BJ (cell line): Measurements from ENCODE around the gene COL23A1. TPM values are rescaled to one million over a fixed set of nuclear protein-coding genes. Genes with fewer than 3 reads are reported as not detected.

Source experiments
- CTCF ChIA-PET: fragments of 350-600 bp; formaldehyde crosslinking; extraction: SDS; loops from one replicate; lab custom pipeline; 2021; ENCODE audit warnings: antibody characterized with exemption, inconsistent platforms; lab: Yijun Ruan, JAX
- POLR2A ChIA-PET: fragments of 300-600 bp; sonication (Branson Sonifier 250); formaldehyde crosslinking; extraction: SDS; loops from one replicate; lab custom pipeline; 2021; ENCODE audit warnings: antibody characterized with exemption; lab: Charles Lee
- DNase-seq: peaks from one replicate; pipeline ENCODE4 v3.0.0-alpha.2; 2011; ENCODE audit warnings: low read depth
- H3K27me3 ChIP-seq: 2 replicates; pipeline ENCODE4 v1.6.0; 2011; ENCODE audit warnings: low read length; ENCODE audit not compliant: control insufficient read depth, insufficient read depth
- H3K36me3 ChIP-seq: 2 replicates; pipeline ENCODE4 v1.5.1; 2011; ENCODE audit warnings: low read length; ENCODE audit not compliant: control insufficient read depth, insufficient read depth
- H3K4me3 ChIP-seq: 2 replicates; pipeline ENCODE4 v1.5.1; 2011; ENCODE audit warnings: low read depth, mild to moderate bottlenecking, control low read depth, low read length
- polyA plus RNA-seq: library from polyadenylated mRNA; depleted of rRNA; stranded (reverse); fragments of >200 nt; gene quantifications from 2 replicates; pipeline ENCODE4 v1.2.3, GENCODE V29; 2011
- TF ChIP-seq, protein P1 (sequence below): IDR thresholded peaks from 2 replicates; pipeline ENCODE4 v1.5.1; 2011; ENCODE audit warnings: low read depth, mild to moderate bottlenecking, control low read depth, inconsistent platforms, low read length, moderate library complexity; ENCODE audit not compliant: insufficient read depth

The COL23A1 gene
- polyA plus RNA-seq, 1 experiment: not detected

DNA sequence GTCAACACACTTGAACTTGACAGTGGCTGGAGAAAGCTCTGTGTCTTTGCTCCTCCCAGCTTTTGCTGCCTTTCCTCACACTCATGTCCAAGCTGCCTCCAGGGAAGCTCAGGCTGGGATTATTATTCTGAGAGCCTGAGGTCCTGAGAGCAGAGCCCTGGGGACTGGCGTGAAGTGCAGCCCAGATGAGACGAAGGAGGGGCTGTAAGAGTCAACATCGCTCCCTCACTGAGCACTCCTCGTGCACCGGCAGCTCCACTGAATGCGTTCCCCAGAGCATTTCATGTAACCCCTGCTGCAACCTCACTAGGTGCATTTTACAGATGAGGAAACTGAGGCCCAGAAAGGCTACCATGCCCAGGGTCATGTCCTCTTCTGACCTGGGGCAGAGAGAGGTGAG lies 294.1 kb downstream of the COL23A1 start:
- ChIA-PET CTCF (interaction anchor here (1.6 kb wide), 1 partner anchor 16 kb away, joined by 7 read pairs; no protein-coding TSS in a partner anchor), POLR2A (no interaction called here)
- DNase-seq: no peak
- H3K36me3 ChIP-seq: no peaks in the 10 kb centered on the region
- TF ChIP-seq, protein P1, sequence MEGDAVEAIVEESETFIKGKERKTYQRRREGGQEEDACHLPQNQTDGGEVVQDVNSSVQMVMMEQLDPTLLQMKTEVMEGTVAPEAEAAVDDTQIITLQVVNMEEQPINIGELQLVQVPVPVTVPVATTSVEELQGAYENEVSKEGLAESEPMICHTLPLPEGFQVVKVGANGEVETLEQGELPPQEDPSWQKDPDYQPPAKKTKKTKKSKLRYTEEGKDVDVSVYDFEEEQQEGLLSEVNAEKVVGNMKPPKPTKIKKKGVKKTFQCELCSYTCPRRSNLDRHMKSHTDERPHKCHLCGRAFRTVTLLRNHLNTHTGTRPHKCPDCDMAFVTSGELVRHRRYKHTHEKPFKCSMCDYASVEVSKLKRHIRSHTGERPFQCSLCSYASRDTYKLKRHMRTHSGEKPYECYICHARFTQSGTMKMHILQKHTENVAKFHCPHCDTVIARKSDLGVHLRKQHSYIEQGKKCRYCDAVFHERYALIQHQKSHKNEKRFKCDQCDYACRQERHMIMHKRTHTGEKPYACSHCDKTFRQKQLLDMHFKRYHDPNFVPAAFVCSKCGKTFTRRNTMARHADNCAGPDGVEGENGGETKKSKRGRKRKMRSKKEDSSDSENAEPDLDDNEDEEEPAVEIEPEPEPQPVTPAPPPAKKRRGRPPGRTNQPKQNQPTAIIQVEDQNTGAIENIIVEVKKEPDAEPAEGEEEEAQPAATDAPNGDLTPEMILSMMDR: no peak
- no peak overlapping the region for H3K4me3 ChIP-seq
- H3K27me3 ChIP-seq: no peaks in the 10 kb centered on the region

DNA sequence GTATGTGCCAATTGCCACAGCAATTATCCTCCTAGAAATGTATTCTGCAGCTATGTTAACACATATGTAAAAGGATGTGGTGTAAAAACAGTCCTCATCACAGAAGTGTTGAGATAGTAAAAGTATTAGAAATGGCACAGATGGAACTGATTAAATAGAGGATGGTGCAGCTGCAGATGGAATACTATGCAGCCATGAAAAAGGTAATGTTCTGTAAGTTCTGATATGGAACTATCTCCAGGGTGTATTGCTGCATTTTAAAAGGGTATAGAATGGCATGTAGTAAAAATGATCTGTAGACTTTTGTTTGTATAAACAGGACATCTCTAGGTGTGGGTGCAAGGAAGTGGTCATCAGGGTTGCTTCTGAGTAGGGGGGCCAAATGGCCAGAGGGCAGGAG lies 294.6 kb downstream of the COL23A1 start:
- no peaks in the 10 kb centered on the region for H3K36me3 ChIP-seq
- TF ChIP-seq, protein P1: no peak
- no peaks in the 10 kb centered on the region for H3K27me3 ChIP-seq
- CTCF ChIA-PET: interaction anchor here (1.6 kb wide), 1 partner anchor 15 kb away, joined by 7 read pairs; no protein-coding TSS in a partner anchor
- POLR2A ChIA-PET: no interaction called here
- DNase-seq: no peak
- no peak overlapping the region for H3K4me3 ChIP-seq

DNA sequence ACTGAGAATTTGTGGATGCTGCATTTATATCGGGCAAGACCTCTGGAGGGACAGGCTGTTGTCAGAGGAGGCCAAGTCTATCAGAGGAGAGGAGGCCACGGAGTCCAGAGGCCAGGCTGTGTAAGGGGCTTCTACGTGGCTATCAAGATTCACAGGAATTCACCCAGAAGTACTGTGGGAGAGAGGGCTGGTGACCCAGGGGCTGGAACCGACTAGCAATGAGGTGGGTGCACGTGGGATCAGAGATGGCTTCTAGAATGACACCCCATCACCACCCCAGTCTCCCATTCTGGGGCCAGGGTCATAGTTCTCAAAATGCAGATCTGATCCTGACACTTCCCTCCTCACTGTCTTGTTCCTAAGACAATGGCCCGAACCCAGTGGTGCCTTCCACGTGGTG lies 296.4 kb downstream of the COL23A1 start:
- DNase-seq: no peak

DNA sequence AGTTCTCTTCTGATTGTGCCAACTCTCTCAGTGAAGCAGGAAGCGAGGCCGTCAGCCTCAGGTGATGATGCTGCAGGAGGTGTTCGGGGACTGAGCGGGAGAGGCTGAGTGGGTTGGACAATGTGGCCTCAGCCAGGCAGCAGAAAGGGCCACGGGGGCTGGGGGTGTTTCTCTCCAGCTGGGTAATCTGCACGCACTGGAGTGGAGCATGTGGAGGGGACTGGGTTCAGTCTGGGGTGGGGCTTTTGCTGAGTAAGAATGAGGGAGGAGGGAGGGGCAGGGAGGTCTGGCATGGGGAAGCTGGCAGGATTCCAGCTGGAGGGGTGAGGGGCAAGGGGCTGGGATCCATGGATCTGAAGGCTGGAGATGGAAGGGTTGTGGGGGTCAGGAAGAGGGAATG lies 296.8 kb downstream of the COL23A1 start:
- Histone ChIP-seq H3K27me3 (no peaks in the 10 kb centered on the region), H3K4me3 (no peak overlapping the region), H3K36me3 (no peaks in the 10 kb centered on the region)
- no peak for DNase-seq
- TF ChIP-seq, protein P1: no peak
- CTCF ChIA-PET: no interaction called here
- POLR2A ChIA-PET: no interaction called here

More for the DNA sequence above, 296.4 kb downstream of the COL23A1 start:
- ChIA-PET CTCF (interaction anchor here (0.7 kb wide), 1 partner anchor 153 kb away, joined by 3 read pairs; no protein-coding TSS in a partner anchor), POLR2A (no interaction called here)
- H3K4me3 ChIP-seq: no peak overlapping the region
- H3K36me3 ChIP-seq: no peaks in the 10 kb centered on the region
- TF ChIP-seq, protein P1: no peak
- H3K27me3 ChIP-seq: no peaks in the 10 kb centered on the region

DNA sequence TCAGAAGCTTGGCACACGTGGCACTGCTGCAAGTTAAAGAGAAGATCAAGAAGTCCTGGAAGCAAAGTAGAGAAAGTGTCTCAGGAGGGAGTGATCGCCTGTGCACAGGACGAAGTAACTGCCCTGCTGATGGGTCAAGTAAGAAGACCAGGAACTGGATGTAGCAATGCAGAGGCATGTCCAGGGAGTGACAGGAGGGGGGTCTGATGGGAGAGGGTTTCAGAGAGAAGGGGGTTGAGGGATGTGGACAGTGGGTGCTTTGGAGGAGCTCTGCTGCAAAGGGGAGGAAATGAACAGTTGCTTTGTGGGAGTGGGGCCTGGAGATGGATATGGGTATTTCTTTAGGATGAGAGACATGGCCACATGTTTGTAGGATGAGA lies 297.4 kb downstream of the COL23A1 start:
- Histone ChIP-seq H3K36me3 (no peaks in the 10 kb centered on the region), H3K4me3 (no peak overlapping the region), H3K27me3 (no peaks in the 10 kb centered on the region)
- TF ChIP-seq, protein P1: no peak
- no peak for DNase-seq
- ChIA-PET POLR2A (no interaction called here), CTCF (no interaction called here)
